ENCODE results near the gene TNIP2. TPM values are rescaled to one million over a fixed set of nuclear protein-coding genes. Genes with fewer than 3 reads are reported as not detected.

TNIP2 gene
- total RNA-seq, 4 donors from 2014 or later, result 135 to 255 (median 145) TPM

GRCh38 chr4:2795300-2795892 is 39.3 kb upstream of the TNIP2 start:
- no peaks in the 10 kb centered on the region for H3K9me3 ChIP-seq
- H3K4me3 ChIP-seq, result peak overlapping the region in 1 of 4 donors; percentile 74
- no peaks in the 10 kb centered on the region for H3K36me3 ChIP-seq
- H3K4me1 ChIP-seq, result peaks cover 14 to 80% (median 51%) of the 10 kb centered on the region in 4 donors
- peak in 2 of 3 donors; percentile 44 to 48 for DNase-seq
- H3K27me3 ChIP-seq, result no peaks in the 10 kb centered on the region
- TF ChIP-seq, protein P1, sequence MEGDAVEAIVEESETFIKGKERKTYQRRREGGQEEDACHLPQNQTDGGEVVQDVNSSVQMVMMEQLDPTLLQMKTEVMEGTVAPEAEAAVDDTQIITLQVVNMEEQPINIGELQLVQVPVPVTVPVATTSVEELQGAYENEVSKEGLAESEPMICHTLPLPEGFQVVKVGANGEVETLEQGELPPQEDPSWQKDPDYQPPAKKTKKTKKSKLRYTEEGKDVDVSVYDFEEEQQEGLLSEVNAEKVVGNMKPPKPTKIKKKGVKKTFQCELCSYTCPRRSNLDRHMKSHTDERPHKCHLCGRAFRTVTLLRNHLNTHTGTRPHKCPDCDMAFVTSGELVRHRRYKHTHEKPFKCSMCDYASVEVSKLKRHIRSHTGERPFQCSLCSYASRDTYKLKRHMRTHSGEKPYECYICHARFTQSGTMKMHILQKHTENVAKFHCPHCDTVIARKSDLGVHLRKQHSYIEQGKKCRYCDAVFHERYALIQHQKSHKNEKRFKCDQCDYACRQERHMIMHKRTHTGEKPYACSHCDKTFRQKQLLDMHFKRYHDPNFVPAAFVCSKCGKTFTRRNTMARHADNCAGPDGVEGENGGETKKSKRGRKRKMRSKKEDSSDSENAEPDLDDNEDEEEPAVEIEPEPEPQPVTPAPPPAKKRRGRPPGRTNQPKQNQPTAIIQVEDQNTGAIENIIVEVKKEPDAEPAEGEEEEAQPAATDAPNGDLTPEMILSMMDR (IDR thresholded peaks at IDR 0.05), result no peak
- no peak for TF ChIP-seq POLR2A (IDR thresholded peaks at IDR 0.05)
- H3K27ac ChIP-seq, result peak overlapping the region; percentile 72 to 83 (median 74)

GRCh38 chr4:2794486-2795299 is 38.6 kb upstream of the TNIP2 start:
- H3K27me3 ChIP-seq, result no peaks in the 10 kb centered on the region
- peak in 2 of 3 donors; percentile 59 to 73 for DNase-seq
- no peak for TF ChIP-seq POLR2A (IDR thresholded peaks at IDR 0.05)
- TF ChIP-seq, protein P1 (IDR thresholded peaks at IDR 0.05), result no peak
- no peaks in the 10 kb centered on the region for H3K9me3 ChIP-seq
- H3K4me1 ChIP-seq, result peaks cover 14 to 73% (median 44%) of the 10 kb centered on the region in 4 donors
- H3K4me3 ChIP-seq, result peak overlapping the region in 2 of 4 donors; percentile 74 to 90
- H3K36me3 ChIP-seq, result no peaks in the 10 kb centered on the region
- H3K27ac ChIP-seq, result peak overlapping the region; percentile 72 to 83 (median 74)

GRCh38 chr4:2793586-2794485 is 37.7 kb upstream of the TNIP2 start:
- Histone ChIP-seq H3K4me1 (peaks cover 9 to 65% (median 35%) of the 10 kb centered on the region in 4 donors), H3K27me3 (no peaks in the 10 kb centered on the region), H3K36me3 (no peaks in the 10 kb centered on the region), H3K27ac (peak overlapping the region; percentile 72 to 83 (median 74)), H3K4me3 (peak overlapping the region; percentile 63 to 90 (median 73)), H3K9me3 (no peaks in the 10 kb centered on the region)
- TF ChIP-seq, protein P1 (IDR thresholded peaks at IDR 0.05), result no peak
- TF ChIP-seq POLR2A (IDR thresholded peaks at IDR 0.05), result no peak
- DNase-seq, result peak in 2 of 3 donors; percentile 63 to 72

DNA sequence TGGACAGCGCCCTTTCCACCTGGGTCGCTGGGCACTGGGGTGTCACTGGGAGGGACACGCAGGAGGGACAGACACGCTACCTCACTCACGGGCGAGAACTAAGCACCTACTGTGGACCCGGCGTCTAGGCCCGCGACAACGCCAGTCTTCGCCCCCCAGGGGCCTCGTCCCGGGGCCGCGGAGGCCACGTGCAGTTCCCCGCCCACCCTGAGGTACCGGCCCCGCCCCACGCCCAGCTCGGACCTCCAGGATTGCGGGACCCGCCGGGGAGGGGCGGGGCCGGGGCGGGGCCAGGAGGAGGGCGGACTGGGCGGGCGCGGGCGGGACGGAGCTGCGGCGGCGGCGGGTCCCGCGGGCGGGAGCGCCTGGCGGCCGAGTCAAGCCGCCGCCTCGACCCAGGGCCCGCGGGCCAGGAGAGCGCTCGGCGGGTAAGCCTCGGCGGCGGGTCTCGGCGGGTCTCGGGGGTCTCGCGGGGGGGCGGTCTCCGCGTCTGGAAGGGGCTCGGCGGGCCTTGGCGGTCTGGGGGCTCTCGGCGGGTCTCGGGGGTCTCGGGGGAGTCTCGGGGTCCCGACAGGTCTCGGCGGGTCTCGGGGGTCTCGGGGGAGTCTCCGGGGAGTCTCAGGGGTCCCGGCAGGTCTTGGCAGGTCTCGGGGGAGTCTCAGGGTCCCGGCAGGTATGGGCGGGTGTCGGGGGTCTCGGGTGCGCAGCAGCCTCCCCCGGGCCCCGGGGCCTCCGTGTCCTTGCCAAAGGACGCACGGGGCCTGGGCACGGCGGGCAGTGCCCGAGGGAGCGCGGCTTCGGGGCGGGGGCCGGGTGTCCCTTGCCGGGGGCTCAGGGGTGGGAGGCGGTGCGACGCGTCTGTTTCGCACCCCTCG is 36.8 kb upstream of the TNIP2 start, which contains the start of gene SH3BP2:
Gene SH3BP2, plus strand, starts transcription at position 375 of the 875 bp plus-strand sequence. CDS start 27,533 bp downstream, outside the sequence.
- H3K27ac ChIP-seq, result peak within 1 kb of the TSS; percentile 72 to 83 (median 74)
- H3K9me3 ChIP-seq, result no peaks in the 10 kb centered on the region
- no peaks in the 10 kb centered on the region for H3K36me3 ChIP-seq
- peak; percentile 75 to 91 (median 91) for DNase-seq
- peaks cover 4 to 64% (median 33%) of the 10 kb centered on the region in 4 donors for H3K4me1 ChIP-seq
- TF ChIP-seq, protein P1 (IDR thresholded peaks at IDR 0.05), result peak in 1 of 6 experiments; percentile 31
- peak; percentile 41 to 59 for TF ChIP-seq POLR2A (IDR thresholded peaks at IDR 0.05)
- H3K27me3 ChIP-seq, result no peaks in the 10 kb centered on the region
- H3K4me3 ChIP-seq, result peak within 1 kb of the TSS; percentile 63 to 90 (median 73)

Measured in Peyer's patch (tissue), 4 donors.